ENCODE results near the gene SPATS2.

- TF ChIP-seq CTCF (IDR thresholded peaks at IDR 0.05): no peak
- no peak for TF ChIP-seq GABPA (IDR thresholded peaks at IDR 0.05; ENCODE audit: low read depth)
- no peak for TF ChIP-seq EZH2phosphoT487 (IDR thresholded peaks at IDR 0.05; ENCODE audit: borderline replicate concordance, low read depth)
- no peak for TF ChIP-seq YY1 (IDR thresholded peaks at IDR 0.05; ENCODE audit: low read depth)
- no peak for TF ChIP-seq SMC3 (IDR thresholded peaks at IDR 0.05; ENCODE audit: low read depth, low read length)
- no peak for TF ChIP-seq JUND (IDR thresholded peaks at IDR 0.05)
These were observed 26.1 kb upstream of the SPATS2 start for GRCh38 chr12:49340971-49341776.
